GM20000 (cell line): Measurements from ENCODE around the gene GALNTL6.

Source experiments
- DNase-seq: peaks from one replicate; pipeline ENCODE4 v3.0.0; 2012; ENCODE audit warnings: low spot score
- TF ChIP-seq, protein P1 (sequence below): IDR thresholded peaks from 2 replicates; pipeline ENCODE4 v1.5.1; 2012; ENCODE audit warnings: mild to moderate bottlenecking, control low read depth; ENCODE audit errors: extremely low read depth, missing control alignments

Gene GALNTL6

DNA sequence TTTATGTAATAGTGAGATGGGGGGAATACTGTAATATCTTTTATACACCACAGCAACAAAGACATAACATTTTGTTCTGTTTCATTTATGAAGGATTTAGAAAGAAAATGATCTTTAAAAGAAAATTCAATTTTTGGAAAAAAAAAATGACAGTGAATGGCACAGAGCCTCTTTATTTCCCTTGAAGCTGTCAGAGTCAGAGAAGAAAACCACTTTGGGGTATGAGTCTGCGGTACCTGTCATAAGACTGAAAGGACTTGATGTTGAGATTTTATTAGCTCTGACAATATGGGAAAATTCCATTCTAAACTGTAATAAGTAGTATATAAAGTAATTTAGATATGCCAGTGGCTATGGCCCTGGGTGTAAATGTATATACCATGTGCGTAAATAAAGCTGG lies 134.8 kb downstream of the GALNTL6 start:
- TF ChIP-seq, protein P1, sequence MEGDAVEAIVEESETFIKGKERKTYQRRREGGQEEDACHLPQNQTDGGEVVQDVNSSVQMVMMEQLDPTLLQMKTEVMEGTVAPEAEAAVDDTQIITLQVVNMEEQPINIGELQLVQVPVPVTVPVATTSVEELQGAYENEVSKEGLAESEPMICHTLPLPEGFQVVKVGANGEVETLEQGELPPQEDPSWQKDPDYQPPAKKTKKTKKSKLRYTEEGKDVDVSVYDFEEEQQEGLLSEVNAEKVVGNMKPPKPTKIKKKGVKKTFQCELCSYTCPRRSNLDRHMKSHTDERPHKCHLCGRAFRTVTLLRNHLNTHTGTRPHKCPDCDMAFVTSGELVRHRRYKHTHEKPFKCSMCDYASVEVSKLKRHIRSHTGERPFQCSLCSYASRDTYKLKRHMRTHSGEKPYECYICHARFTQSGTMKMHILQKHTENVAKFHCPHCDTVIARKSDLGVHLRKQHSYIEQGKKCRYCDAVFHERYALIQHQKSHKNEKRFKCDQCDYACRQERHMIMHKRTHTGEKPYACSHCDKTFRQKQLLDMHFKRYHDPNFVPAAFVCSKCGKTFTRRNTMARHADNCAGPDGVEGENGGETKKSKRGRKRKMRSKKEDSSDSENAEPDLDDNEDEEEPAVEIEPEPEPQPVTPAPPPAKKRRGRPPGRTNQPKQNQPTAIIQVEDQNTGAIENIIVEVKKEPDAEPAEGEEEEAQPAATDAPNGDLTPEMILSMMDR: no peak
- DNase-seq: no peak

DNA sequence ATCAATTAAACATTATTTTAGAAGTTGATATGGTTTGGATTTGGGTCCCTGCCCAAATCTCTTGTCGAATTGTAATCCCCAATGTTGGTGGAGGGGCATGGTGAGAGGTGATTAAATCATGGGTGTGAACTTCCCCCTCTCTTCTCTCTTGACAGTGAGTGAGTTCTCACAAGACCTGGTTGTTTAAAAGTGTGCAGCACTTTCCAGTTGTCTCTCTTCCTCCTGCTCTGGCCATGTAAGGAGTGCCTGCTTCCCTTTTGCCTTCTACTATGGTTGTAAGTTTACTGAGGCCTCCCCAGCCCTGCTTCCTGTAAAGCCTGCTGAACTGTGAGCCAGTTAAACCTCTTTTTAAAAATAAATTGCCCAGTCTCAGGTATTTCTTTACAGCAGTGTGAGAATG lies 141.4 kb downstream of the GALNTL6 start:
- TF ChIP-seq, protein P1: no peak
- DNase-seq: no peak

DNA sequence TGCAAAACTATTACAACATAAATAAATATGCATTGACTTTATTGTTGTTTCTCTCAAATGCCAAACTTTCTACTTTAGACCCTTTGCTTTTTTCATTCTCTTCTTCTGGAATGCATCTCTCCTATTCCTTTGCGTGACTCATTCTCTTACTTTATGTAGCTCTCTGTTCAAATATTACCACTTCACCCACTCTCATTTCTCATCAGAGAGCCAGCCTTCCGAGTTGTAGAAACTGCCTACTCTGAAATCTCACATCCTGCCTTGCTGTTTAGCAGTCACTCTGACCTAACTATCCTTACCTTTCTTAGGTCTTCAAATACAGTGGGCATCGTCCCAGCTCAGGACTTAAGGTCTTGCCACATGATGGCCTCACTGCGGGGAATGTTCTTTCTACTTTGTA lies 143.5 kb downstream of the GALNTL6 start:
- DNase-seq: no peak
- TF ChIP-seq, protein P1: no peak

DNA sequence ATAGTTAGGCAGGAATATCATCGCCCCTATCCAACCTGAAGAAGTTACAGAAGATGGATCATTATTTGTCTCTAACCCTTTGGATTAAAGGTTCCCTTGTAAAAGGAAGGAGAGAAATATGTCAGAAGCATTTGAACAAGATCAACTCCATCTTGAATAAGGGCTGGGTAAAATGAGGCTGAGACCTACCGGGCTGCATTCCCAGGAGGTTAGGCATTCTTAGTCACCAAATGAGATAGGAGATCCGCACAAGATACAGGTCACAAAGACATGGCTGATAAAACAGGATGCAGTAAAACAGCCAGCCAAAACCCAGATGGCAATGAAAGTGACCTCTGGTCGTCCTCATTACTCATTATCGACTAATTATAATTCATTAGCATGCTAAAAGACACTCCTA lies 148.9 kb downstream of the GALNTL6 start:
- no peak for DNase-seq
- TF ChIP-seq, protein P1: no peak

DNA sequence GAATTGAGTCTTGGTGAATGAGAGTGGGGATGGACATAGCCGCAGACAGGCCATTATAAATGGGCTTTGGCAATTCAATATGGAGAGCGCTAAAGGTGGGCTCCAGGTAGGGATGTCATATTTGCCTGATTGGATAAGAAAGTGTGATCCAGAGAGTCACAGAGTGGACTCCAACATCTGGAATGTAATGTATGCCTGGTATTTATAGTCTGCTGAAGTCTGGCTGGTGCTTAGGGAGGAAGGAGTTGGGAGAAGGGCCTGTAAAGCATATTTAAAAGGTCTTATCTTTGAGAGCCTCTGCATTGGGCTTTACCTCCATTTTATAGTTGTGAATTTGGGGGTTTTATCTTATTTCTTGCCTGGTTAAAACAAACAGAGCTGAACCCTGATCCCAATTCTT lies 153.2 kb downstream of the GALNTL6 start:
- TF ChIP-seq, protein P1: no peak

DNA sequence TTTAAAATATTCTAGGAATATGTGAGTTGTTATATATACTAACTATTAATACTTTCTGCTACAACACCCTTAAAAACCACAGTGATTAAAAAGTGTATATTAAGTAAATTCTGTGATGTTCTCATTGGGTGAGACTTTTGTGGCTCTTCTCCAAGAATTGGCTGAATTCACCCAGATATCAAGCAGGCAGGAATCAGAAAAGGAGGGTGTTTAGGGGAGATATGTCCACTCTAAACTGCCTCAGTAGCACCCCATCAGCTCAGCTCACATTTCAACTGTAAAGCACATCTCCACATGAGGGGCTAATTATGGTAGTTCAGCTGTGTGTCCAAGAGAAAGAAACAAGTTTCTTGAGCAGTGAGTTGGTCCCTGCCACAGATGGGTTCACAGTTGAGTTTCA lies 165.0 kb downstream of the GALNTL6 start:
- TF ChIP-seq, protein P1: no peak
- no peak for DNase-seq

More for the DNA sequence above, 153.2 kb downstream of the GALNTL6 start:
- no peak for DNase-seq

DNA sequence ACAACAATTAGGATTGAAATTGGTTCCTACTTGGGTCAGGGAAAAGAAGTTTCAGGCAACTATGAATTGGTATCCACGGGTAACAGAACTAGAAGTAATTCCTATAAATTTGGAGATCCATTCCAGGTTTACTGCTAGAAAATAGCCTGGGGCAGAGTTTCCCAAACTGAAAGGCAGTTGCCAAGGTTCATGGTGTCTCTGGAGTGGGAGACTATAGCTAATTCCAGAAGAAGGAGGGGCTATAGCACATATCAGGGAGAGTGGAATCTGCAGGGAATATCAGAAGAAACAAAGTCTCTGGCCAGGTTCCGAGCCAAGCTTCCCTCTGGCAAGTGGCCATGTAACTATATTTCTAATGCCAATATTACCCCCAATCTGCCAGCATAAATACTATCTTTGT lies 166.3 kb downstream of the GALNTL6 start:
- no peak for DNase-seq
- TF ChIP-seq, protein P1: no peak
